HEK293T (cell line): Measurements from ENCODE around the gene LIN52.

Experiments
- CTCF ChIA-PET: fragments of 350-600 bp; formaldehyde crosslinking; extraction: SDS; loops from one replicate; lab custom pipeline; 2021; ENCODE audit warnings: antibody characterized with exemption, inconsistent platforms; lab: Yijun Ruan, JAX
- POLR2A ChIA-PET: fragments of 350-600 bp; formaldehyde crosslinking; extraction: SDS; loops from one replicate; lab custom pipeline; 2020; ENCODE audit warnings: antibody characterized with exemption, inconsistent platforms; lab: Yijun Ruan, JAX
- DNase-seq: peaks from one replicate; pipeline ENCODE4 v3.0.0; 2012; ENCODE audit warnings: mixed read lengths; ENCODE audit errors: extremely low spot score
- ARNT ChIP-seq: fragments of 450-650 bp; IDR thresholded peaks from 2 replicates; pipeline ENCODE4 v1.6.1; 2017; ENCODE audit warnings: mild to moderate bottlenecking
- BHLHE40 ChIP-seq: fragments of 450-650 bp; IDR thresholded peaks from 2 replicates; pipeline ENCODE4 v1.6.1; 2016; ENCODE audit warnings: mild to moderate bottlenecking, moderate library complexity, borderline replicate concordance
- CTBP1 ChIP-seq: fragments of 450-650 bp; IDR thresholded peaks from 2 replicates; pipeline ENCODE4 v1.6.1; 2016; ENCODE audit warnings: borderline replicate concordance
- ELF4 ChIP-seq: fragments of 450-650 bp; IDR thresholded peaks from 2 replicates; pipeline ENCODE4 v1.6.1; 2017; ENCODE audit warnings: antibody characterized with exemption
- FOXA1 ChIP-seq: fragments of 450-650 bp; IDR thresholded peaks from 2 replicates; pipeline ENCODE4 v1.6.1; 2016; ENCODE audit warnings: mild to moderate bottlenecking
- FOXK2 ChIP-seq: fragments of 450-650 bp; IDR thresholded peaks from 2 replicates; pipeline ENCODE4 v1.6.1; 2016; ENCODE audit warnings: mild to moderate bottlenecking
- FOXM1 ChIP-seq: fragments of 450-650 bp; IDR thresholded peaks from 2 replicates; pipeline ENCODE4 v1.6.1; 2017; ENCODE audit warnings: mild to moderate bottlenecking, borderline replicate concordance
- HDGF ChIP-seq: fragments of 450-650 bp; IDR thresholded peaks from 2 replicates; pipeline ENCODE4 v1.6.1; 2017; ENCODE audit warnings: antibody characterized with exemption, borderline replicate concordance
- L3MBTL2 ChIP-seq: fragments of 450-650 bp; conservative IDR thresholded peaks from 2 replicates; pipeline ENCODE4 v1.6.1; 2016; ENCODE audit warnings: mild to moderate bottlenecking
- LEF1 ChIP-seq: fragments of 450-650 bp; IDR thresholded peaks from 2 replicates; pipeline ENCODE4 v1.6.1; 2017; ENCODE audit warnings: mild to moderate bottlenecking, borderline replicate concordance
- NFRKB ChIP-seq: fragments of 450-650 bp; IDR thresholded peaks from 2 replicates; pipeline ENCODE4 v1.6.1; 2016; ENCODE audit warnings: mild to moderate bottlenecking, moderate library complexity
- SP1 ChIP-seq: fragments of 450-650 bp; IDR thresholded peaks from 2 replicates; pipeline ENCODE4 v1.6.1; 2017
- SUZ12 ChIP-seq: fragments of 450-650 bp; IDR thresholded peaks from 2 replicates; pipeline ENCODE4 v1.6.1; 2016; ENCODE audit warnings: mild to moderate bottlenecking
- TARDBP ChIP-seq: fragments of 450-650 bp; IDR thresholded peaks from 2 replicates; pipeline ENCODE4 v1.6.1; 2016
- ZNF384 ChIP-seq: fragments of 450-650 bp; IDR thresholded peaks from 2 replicates; pipeline ENCODE4 v1.6.1; 2016
- TF ChIP-seq, protein P1 (sequence below): fragments of 450-650 bp; IDR thresholded peaks from 2 replicates; pipeline ENCODE4 v1.6.1; 2016

The LIN52 gene

DNA sequence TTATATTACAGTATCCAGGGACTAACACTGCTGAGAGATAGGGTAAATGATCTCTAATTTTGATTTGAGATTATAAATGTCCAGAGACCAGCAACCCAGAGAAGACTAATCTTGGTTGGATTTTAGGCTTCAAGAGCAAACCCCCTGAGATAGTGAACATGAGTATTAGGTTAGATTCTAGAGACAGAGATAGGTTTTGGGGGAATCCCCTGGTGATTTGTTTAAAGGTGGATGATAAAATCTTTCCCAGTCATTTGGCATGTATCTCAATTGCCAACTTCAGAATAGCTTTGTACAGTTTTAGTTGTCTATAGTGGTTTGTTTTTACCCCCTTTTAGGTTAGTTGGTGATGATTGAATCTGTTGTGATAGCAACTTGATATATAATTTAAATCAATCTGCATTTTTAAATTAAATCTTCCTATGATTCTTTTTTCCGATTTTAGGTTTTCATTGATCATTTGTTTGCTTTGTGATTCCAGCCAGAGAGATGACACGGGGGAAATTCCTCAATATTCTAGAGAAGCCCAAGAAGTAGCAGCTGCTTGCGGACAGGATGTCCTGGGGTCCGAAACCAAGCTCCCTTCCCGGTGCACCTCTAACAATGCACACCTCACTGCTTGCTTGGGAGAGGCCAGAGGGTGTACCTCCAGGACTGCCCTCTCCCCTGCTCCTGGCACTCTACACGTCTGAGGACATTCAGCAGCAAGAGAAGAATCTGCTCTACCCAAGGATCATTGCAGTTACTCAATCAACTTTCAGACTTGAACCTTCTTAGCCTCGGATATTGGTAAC is 113.9 kb downstream of the LIN52 start:
- TF ChIP-seq ZNF384 (no peak), ARNT (no peak), FOXK2 (no peak)
- CTCF ChIA-PET: interaction anchor here (1.3 kb wide), 1 partner anchor 22 kb away, joined by 3 read pairs; no protein-coding TSS in a partner anchor
- DNase-seq: no peak
- POLR2A ChIA-PET: no interaction called here

DNA sequence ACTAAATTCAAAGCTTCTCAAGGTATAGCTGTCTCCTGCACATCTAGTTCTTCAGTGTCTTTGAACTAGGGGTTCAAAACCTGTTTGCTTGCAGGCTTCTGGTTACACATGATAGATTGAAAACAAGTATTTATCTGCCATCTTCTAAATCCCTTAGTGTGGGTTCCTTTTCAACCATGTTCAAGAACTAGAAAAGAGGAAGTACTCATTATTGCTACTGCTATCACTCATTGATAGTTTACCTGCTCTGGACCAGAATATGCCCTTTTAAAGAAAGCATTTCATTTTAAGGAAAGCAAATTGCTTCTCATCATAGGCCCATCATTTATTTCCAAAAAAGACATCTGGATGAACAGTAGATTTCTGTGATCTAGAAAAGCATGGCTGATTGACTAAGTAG is 117.4 kb downstream of the LIN52 start:
- TF ChIP-seq CTBP1: no peak
- no peak for TF ChIP-seq FOXK2
- TF ChIP-seq SUZ12: no peak
- no peak for TF ChIP-seq L3MBTL2
- ChIA-PET CTCF (no interaction called here), POLR2A (no interaction called here)
- DNase-seq: no peak

DNA sequence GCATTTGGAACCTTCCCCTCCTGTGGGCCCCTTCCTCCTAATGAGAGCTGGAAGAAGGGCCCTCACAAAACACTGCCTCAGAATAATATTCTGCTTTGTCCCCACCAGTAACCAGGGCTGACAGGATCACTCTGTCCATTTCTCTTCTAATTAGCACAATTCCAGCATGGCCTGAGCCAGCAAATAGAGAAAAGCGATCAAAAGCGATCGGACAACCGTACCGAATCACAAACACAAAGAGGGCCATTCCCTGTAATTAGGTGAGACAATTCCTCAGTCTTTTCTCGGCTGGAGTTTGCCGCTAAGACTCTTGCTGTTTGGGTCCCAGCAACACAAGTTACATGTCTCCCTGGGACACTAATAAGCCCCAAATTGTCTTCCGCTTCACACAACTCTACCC is 118.9 kb downstream of the LIN52 start:
- ChIA-PET CTCF (no interaction called here), POLR2A (no interaction called here)
- TF ChIP-seq FOXK2 (no peak), L3MBTL2 (no peak), ELF4 (no peak), ARNT (no peak), SP1 (no peak), FOXM1 (no peak), NFRKB (no peak), SUZ12 (no peak), TARDBP (no peak), BHLHE40 (no peak), HDGF (no peak)
- DNase-seq: no peak

DNA sequence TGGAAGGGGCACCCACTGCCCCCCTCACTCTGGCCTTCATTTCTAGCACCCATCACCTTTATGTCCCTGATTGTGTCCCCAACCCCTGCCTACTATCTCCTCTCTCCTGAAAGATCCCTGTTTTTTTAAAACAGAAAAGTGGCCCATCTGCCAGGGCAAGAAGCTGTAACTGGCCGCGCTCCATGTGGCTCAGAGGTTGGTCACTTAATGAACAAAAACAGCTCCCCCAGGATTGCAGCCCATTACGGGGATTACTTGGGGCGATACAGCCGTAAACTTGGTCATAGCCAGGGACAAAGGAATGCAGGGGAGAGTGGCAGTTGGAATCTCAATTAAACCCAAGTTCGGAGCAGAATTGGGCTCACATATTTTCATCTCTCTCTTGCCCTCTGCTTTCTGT is 119.7 kb downstream of the LIN52 start:
- ChIA-PET CTCF (no interaction called here), POLR2A (no interaction called here)
- no peak for DNase-seq

DNA sequence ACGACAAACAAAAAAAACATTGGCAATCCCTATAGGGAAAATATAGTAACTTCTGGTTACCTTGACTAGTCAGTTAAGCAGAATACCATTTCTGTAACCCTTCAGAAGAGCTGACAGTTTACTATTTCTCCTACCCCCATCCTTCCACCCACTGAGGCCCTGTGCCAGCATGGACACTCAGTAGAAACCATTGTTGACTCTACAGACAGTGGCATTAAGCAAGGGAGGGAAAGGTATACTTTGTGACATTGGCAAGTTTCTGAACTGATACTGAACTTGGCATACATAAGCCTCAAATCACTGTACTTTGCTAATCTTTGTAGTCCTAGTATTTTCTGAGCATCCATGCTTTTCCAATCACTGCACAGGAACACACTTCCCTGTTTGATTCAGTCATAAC is 121.1 kb downstream of the LIN52 start:
- ChIA-PET CTCF (no interaction called here), POLR2A (no interaction called here)
- DNase-seq: no peak
- TF ChIP-seq, protein P1, sequence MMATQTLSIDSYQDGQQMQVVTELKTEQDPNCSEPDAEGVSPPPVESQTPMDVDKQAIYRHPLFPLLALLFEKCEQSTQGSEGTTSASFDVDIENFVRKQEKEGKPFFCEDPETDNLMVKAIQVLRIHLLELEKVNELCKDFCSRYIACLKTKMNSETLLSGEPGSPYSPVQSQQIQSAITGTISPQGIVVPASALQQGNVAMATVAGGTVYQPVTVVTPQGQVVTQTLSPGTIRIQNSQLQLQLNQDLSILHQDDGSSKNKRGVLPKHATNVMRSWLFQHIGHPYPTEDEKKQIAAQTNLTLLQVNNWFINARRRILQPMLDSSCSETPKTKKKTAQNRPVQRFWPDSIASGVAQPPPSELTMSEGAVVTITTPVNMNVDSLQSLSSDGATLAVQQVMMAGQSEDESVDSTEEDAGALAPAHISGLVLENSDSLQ: no peak
- TF ChIP-seq SP1: no peak
- no peak for TF ChIP-seq HDGF
- TF ChIP-seq L3MBTL2: no peak
- TF ChIP-seq SUZ12: no peak
- no peak for TF ChIP-seq NFRKB
- TF ChIP-seq FOXA1: no peak
- no peak for TF ChIP-seq CTBP1
- TF ChIP-seq LEF1: no peak

More for the DNA sequence above, 119.7 kb downstream of the LIN52 start:
- TF ChIP-seq FOXA1 (no peak), FOXK2 (no peak), BHLHE40 (no peak), NFRKB (no peak), SUZ12 (no peak)

DNA sequence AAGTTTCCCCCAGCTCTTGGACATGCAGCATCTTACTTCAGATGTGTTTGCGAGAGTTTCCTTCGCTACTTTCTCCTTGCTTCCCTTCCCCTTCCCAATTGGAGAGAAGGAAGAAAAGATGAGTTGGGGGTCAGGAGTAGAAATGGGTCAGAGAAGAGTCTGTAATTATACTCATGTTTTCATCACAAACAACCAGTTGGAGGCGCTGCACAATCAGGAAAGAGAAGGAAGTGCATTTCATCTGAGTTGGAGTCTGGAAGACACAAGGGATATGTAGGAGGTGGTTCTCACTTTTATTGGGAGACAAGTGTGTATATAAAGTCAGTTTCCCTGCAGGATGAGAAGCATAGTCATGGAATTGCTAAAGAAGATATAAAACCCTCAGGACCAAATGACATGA is 123.2 kb downstream of the LIN52 start:
- ChIA-PET POLR2A (no interaction called here), CTCF (interaction anchor here (0.6 to 0.8 kb wide), 3 partner anchors 11 to 61 kb away, joined by 3 read pairs; no protein-coding TSS in a partner anchor)
- TF ChIP-seq TARDBP (no peak), ZNF384 (no peak), CTBP1 (no peak), L3MBTL2 (no peak), BHLHE40 (no peak), FOXK2 (no peak), SUZ12 (no peak)
- TF ChIP-seq, protein P1: no peak
- no peak for DNase-seq

DNA sequence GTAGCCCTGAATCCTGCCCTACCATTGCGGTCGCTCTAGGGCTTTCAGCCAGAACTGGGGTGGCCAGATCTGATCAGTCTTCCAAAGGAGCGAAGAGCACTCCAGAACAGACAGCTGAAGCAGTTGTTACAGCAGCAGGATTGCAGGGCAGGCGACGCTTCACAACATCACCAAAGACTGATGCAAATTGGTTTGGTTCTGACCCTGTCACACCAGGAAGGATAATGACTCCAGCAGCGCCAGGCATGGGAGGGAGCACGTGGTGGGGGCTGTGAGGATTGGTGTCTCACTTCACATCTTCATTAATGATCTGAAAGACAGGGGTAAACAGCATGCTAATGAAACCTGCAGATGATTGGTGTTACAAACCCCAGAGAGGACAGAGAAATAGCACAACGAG is 123.9 kb downstream of the LIN52 start:
- POLR2A ChIA-PET: no interaction called here
- no peak for DNase-seq
- no peak for TF ChIP-seq FOXM1
- TF ChIP-seq LEF1: no peak
- TF ChIP-seq TARDBP: no peak
- no peak for TF ChIP-seq L3MBTL2
- no peak for TF ChIP-seq SUZ12
- no peak for TF ChIP-seq FOXA1
- no peak for TF ChIP-seq NFRKB
- no peak for TF ChIP-seq ARNT
- TF ChIP-seq, protein P1: no peak
- CTCF ChIA-PET: interaction anchor here (1.2 to 1.8 kb wide), 2 partner anchors 10 to 43 kb away, joined by 5 to 7 read pairs; no protein-coding TSS in a partner anchor
